Activated T-cell treated with anti-CD3 and anti-CD28 coated beads, Interleukin-2, amount 50 U/mL, for 24 hours (primary cell): Measurements from ENCODE around the gene SCYGR5.

ENCODE experiments used
- DNase-seq: peaks from one replicate; pipeline ENCODE4 v3.0.0-alpha.2; 2020
- H3K27ac Mint-ChIP-seq: 2 replicates; pipeline ENCODE4 v1.8.0; 2020; ENCODE audit warnings: mild to moderate bottlenecking, mixed read lengths
- H3K27me3 Mint-ChIP-seq: 2 replicates; pipeline ENCODE4 v1.8.0; 2020; ENCODE audit warnings: mixed read lengths
- H3K36me3 Mint-ChIP-seq: 2 replicates; pipeline ENCODE4 v1.8.0; 2020; ENCODE audit warnings: low read depth, mixed read lengths
- H3K4me1 Mint-ChIP-seq: 2 replicates; pipeline ENCODE4 v1.8.0; 2020; ENCODE audit warnings: low read depth, mixed read lengths
- H3K4me3 Mint-ChIP-seq: 2 replicates; pipeline ENCODE4 v1.8.0; 2020; ENCODE audit warnings: mild to moderate bottlenecking, moderate library complexity, mixed read lengths
- H3K9me3 Mint-ChIP-seq: 2 replicates; pipeline ENCODE4 v1.8.0; 2020; ENCODE audit warnings: mixed read lengths

The SCYGR5 gene

GRCh38 chr2:227703961-227704360 lies 37.4 kb downstream of the SCYGR5 start:
- no peaks in the 10 kb centered on the region for H3K4me1 Mint-ChIP-seq
- no peak for DNase-seq
- no peaks in the 10 kb centered on the region for H3K36me3 Mint-ChIP-seq
- no peak overlapping the region for H3K4me3 Mint-ChIP-seq
- no peak overlapping the region for H3K27ac Mint-ChIP-seq
- H3K9me3 Mint-ChIP-seq: no peaks in the 10 kb centered on the region
- H3K27me3 Mint-ChIP-seq: peaks cover 21% of the 10 kb centered on the region

GRCh38 chr2:227706859-227707258 lies 40.3 kb downstream of the SCYGR5 start:
- no peaks in the 10 kb centered on the region for H3K36me3 Mint-ChIP-seq
- peaks cover 22% of the 10 kb centered on the region for H3K27me3 Mint-ChIP-seq
- DNase-seq: no peak
- H3K27ac Mint-ChIP-seq: no peak overlapping the region
- no peaks in the 10 kb centered on the region for H3K4me1 Mint-ChIP-seq
- H3K9me3 Mint-ChIP-seq: no peaks in the 10 kb centered on the region
- no peak overlapping the region for H3K4me3 Mint-ChIP-seq

DNA sequence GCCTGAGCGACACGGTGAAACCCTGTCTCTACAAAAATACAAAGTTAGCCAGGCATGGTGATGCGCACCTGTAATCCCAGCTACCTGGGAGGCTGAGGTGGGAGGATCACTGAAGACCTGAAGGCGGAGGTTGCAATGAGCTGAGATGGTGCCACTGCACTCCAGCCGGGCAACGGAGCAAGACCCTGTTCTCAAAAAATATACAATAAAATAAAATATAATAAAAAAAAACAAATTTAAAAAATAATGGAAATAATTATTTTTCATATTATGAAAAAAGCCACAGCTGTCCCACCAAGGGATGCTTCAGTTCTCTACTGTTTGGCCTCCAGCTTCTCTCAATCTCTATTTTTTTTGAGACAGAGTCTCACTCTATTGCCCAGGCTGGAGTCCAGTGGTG lies 40.8 kb downstream of the SCYGR5 start:
- DNase-seq: no peak
- Mint-ChIP-seq H3K4me1 (no peaks in the 10 kb centered on the region), H3K9me3 (no peaks in the 10 kb centered on the region), H3K27me3 (peaks cover 23% of the 10 kb centered on the region), H3K27ac (no peak overlapping the region), H3K4me3 (no peak overlapping the region), H3K36me3 (no peaks in the 10 kb centered on the region)

GRCh38 chr2:227710986-227711385 lies 44.4 kb downstream of the SCYGR5 start:
- no peaks in the 10 kb centered on the region for H3K36me3 Mint-ChIP-seq
- no peaks in the 10 kb centered on the region for H3K9me3 Mint-ChIP-seq
- no peaks in the 10 kb centered on the region for H3K4me1 Mint-ChIP-seq
- H3K4me3 Mint-ChIP-seq: no peak overlapping the region
- DNase-seq: no peak
- H3K27me3 Mint-ChIP-seq: peaks cover 17% of the 10 kb centered on the region
- no peak overlapping the region for H3K27ac Mint-ChIP-seq

- Mint-ChIP-seq H3K4me1 (peaks cover 2% of the 10 kb centered on the region), H3K27me3 (peaks cover 30% of the 10 kb centered on the region), H3K27ac (no peak overlapping the region), H3K36me3 (no peaks in the 10 kb centered on the region), H3K4me3 (no peak overlapping the region), H3K9me3 (no peaks in the 10 kb centered on the region)
- DNase-seq: no peak
Observed at GRCh38 chr2:227713291-227713690, 46.7 kb downstream of the SCYGR5 start.

DNA sequence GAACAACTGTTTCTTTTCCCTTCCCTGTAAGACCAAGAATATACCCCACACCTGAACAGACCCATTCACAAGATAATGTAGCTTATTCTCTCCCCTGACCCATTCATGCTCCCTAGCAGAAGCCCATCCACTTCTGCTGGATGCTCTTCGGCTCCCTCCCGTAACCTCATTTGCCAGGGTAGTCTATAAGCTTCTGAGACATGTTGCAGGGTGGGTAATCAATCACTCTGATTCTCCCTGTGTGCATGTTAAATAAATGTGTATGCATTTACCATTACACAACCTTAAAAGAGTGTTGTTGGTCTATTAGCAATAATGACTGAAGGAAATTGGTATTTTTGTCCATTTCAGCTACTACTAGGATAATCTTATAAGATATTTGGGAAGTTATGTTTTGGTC lies 49.9 kb downstream of the SCYGR5 start:
- no peak overlapping the region for H3K27ac Mint-ChIP-seq
- no peaks in the 10 kb centered on the region for H3K9me3 Mint-ChIP-seq
- no peak overlapping the region for H3K4me3 Mint-ChIP-seq
- no peaks in the 10 kb centered on the region for H3K36me3 Mint-ChIP-seq
- peaks cover 33% of the 10 kb centered on the region for H3K27me3 Mint-ChIP-seq
- H3K4me1 Mint-ChIP-seq: peaks cover 2% of the 10 kb centered on the region
- no peak for DNase-seq
